ENCODE data around the gene GPR89B.
A peak's percentile ranks its signal among the peaks of the same experiment; 100 is the strongest.
"Not testable (repeated sequence)": the region's sequence is repeated elsewhere in the genome, so short reads cannot be mapped to it uniquely, and the experiment has no call there.

GPR89B gene

GRCh38 chr1:148027004-148027403 is 98.8 kb downstream of the GPR89B start:
- not testable (repeated sequence) for DNase-seq

DNA sequence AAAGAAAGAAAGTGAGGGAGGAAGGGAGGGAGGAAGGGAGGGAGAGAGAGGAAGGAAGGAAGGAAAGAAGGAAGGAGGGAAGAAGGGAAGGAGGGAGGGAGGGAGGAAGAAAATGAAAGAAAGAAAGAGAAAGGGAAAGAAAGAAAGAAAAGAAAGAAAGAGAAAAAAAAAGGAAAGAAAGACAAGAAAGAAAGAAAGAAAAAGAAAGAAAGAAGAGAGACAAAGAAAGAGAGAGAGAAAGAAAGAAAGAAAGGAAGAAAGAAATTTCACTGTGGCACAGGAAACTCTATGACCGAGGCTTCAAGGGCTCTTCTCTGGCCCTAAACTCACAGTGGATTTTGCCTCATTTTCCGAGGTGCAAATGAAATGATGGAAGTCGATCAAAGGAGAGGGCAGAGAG is 104.0 kb downstream of the GPR89B start:
- DNase-seq, result not testable (repeated sequence)

DNA sequence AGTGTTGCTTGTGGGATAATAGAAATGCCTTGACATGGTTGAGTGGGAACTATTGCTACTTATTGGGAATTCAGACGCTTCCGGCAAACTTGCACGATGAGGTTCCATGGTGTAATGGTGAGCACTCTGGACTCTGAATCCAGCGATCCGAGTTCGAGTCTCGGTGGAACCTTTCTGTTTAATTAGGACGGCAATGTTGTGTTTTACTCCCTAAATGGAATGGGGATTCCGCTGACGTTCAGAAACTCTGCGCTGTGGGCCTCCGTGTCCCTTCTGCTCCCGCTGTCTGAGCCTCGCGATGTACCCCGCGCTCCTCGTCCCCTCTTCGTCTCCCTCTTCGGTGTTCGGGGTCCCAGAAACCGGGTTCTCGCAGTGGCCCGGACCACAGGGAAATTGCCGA is 104.5 kb downstream of the GPR89B start:
- DNase-seq, result not testable (repeated sequence)

- not testable (repeated sequence) for DNase-seq
These were observed 104.9 kb downstream of the GPR89B start for GRCh38 chr1:148033147-148033546.

GRCh38 chr1:148037850-148038461 is 109.7 kb downstream of the GPR89B start:
- DNase-seq, result not testable (repeated sequence)

DNA sequence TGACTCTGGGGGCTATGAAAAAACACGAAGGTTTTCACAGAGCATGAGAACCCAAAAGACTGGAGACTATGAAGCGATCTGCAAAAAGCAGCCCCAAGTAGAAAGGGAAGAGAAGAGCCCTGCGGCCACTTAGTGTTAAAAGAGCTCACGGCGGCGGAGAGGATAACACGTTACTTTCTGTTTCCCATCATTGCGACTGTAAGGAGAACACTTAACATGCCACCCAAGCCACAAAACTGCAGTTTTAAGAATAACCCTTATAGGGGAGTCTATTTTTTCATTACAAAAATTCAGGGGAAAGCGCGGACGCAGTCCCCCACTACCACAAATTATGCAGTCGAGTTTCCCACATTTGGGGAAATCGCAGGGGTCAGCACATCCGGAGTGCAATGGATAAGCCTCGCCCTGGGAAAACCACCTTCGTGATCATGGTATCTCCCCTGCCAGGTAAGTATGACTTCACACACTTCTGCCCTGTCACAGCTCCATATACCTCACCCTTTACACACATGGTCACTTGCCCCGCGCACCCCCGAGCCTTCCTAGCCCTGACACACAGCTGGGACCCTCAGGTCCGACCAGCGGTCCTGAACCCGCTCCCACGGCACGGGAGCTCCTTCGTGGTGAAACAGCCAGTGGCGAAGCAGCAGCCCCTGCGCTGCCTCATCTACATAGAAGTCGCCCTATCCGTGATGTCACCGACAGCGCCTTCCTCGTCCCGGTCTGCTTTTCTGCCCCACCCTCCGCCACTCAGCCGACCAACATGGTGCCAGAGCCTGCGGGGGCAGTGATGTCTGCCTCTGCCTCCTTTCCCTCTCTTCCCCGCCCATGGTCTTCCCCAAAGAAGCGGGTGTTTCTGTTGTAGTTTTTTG is 110.5 kb downstream of the GPR89B start:
- peak; percentile 66 for DNase-seq
